CD4-positive, alpha-beta T cell (primary cell): ENCODE measurements around the gene LRCH2. TPM values are rescaled to one million over a fixed set of nuclear protein-coding genes. Genes with fewer than 3 reads are reported as not detected.

Experiments used
- ATAC-seq: fragments of 200-7000 bp; cut with Tn5 transposase; one replicate; pipeline ENCODE4 v1.10.0; 2022; ENCODE audit warnings: mild to moderate bottlenecking; ENCODE audit not compliant: poor library complexity
- CTCF ChIA-PET: fragments of 350-600 bp; sonication (Branson Sonifier 250); formaldehyde crosslinking; loops from one replicate; lab custom pipeline; 2021; ENCODE audit warnings: antibody characterized with exemption, inconsistent platforms; lab: Charles Lee
- POLR2A ChIA-PET: fragments of 350-600 bp; sonication (Branson Sonifier 250); formaldehyde crosslinking; loops from one replicate; lab custom pipeline; 2021; ENCODE audit warnings: antibody characterized with exemption, inconsistent platforms; lab: Charles Lee
- DNase-seq, 14 experiments: peaks; one replicate each; pipeline ENCODE4 v3.0.0-alpha.2; 2013 to 2020; ENCODE audit warnings: mixed read lengths in 2 of 14
- H3K27ac ChIP-seq, 2 donors: one replicate each; pipeline versions ENCODE4 v1.5.1 to v1.7.0; 2013; ENCODE audit warnings: low read length in 2 of 2, low read depth in 1 of 2, mild to moderate bottlenecking in 1 of 2
- H3K27me3 ChIP-seq, 2 experiments: 1 replicate in 1 of 2; 2 replicates in 1 of 2; pipeline versions ENCODE4 v1.6.1 to v1.7.0; 2013; ENCODE audit warnings: low read length in 2 of 2, control low read depth in 1 of 2, mild to moderate bottlenecking in 1 of 2, moderate library complexity in 1 of 2; ENCODE audit not compliant: insufficient read depth in 2 of 2, control insufficient read depth in 1 of 2
- H3K36me3 ChIP-seq: one replicate; pipeline ENCODE4 v1.6.1; 2013; ENCODE audit warnings: low read length, control low read depth; ENCODE audit not compliant: insufficient read depth
- H3K4me1 ChIP-seq: one replicate; pipeline ENCODE4 v1.6.1; 2013; ENCODE audit warnings: low read length, control low read depth; ENCODE audit not compliant: insufficient read depth
- H3K4me3 ChIP-seq: one replicate; pipeline ENCODE4 v1.5.1; 2013; ENCODE audit warnings: mild to moderate bottlenecking, low read length, moderate library complexity
- H3K9me3 ChIP-seq, 2 experiments: 1 replicate in 1 of 2; 2 replicates in 1 of 2; pipeline versions ENCODE4 v1.6.1 to v1.7.0; 2013; ENCODE audit warnings: low read length in 2 of 2, mild to moderate bottlenecking in 2 of 2, control low read depth in 1 of 2, moderate library complexity in 1 of 2; ENCODE audit not compliant: control insufficient read depth in 1 of 2, insufficient read depth in 1 of 2
- H3K27ac Mint-ChIP-seq: one replicate; pipeline ENCODE4 v1.8.0; 2020; ENCODE audit warnings: mixed read lengths
- H3K27me3 Mint-ChIP-seq: one replicate; pipeline ENCODE4 v1.8.0; 2021; ENCODE audit warnings: mixed read lengths
- H3K36me3 Mint-ChIP-seq: one replicate; pipeline ENCODE4 v1.8.0; 2021; ENCODE audit warnings: low read depth, mixed read lengths
- H3K4me1 Mint-ChIP-seq: one replicate; pipeline ENCODE4 v1.8.0; 2021; ENCODE audit warnings: low read depth, mixed read lengths
- H3K4me3 Mint-ChIP-seq: one replicate; pipeline ENCODE4 v1.8.0; 2020; ENCODE audit warnings: mild to moderate bottlenecking, mixed read lengths
- H3K9me3 Mint-ChIP-seq: one replicate; pipeline ENCODE4 v1.8.0; 2020; ENCODE audit warnings: mixed read lengths
- CTCF ChIP-seq: fragments of 200-600 bp; IDR thresholded peaks from one replicate; pipeline ENCODE4 v1.8.0; 2022; ENCODE audit warnings: antibody characterized with exemption, mild to moderate bottlenecking
- intact Hi-C, 2 experiments: fragments of 100-400 bp; cut with DNase I in 1 of 2; cut with micrococcal nuclease in 1 of 2; formaldehyde crosslinking; loops; one replicate each; pipeline versions ENCODE4 v1.15.1 to v1.9.0; 2023 to 2025; cut with DNase I, micrococcal nuclease
- total RNA-seq, 174 experiments: library from RNA in 2 of 174; stranded (reverse) in 2 of 174; gene quantifications; one replicate each; pipeline ENCODE4 v1.2.3 and lab custom pipeline; 2021 to 2026

Gene LRCH2
- total RNA-seq, 2 experiments from 2014 or later, result not detected

GRCh38 chrX:115236560-115236959 lies 2.7 kb upstream of the LRCH2 start:
- no peak for DNase-seq
- peaks cover 6% of the 10 kb centered on the region for H3K4me1 Mint-ChIP-seq
- ChIA-PET CTCF (no interaction called here), POLR2A (no interaction called here)
- no peaks in the 10 kb centered on the region for H3K9me3 Mint-ChIP-seq
- no peaks in the 10 kb centered on the region for H3K36me3 Mint-ChIP-seq
- no peak overlapping the region for H3K27ac Mint-ChIP-seq
- no peak overlapping the region for H3K4me3 ChIP-seq
- no peaks in the 10 kb centered on the region for H3K36me3 ChIP-seq
- no peak for TF ChIP-seq CTCF
- peaks cover 0 to 3% of the 10 kb centered on the region in 2 experiments for H3K27me3 ChIP-seq
- peaks cover 36% of the 10 kb centered on the region for H3K27me3 Mint-ChIP-seq
- intact Hi-C loops, result no loop called here
- H3K4me3 Mint-ChIP-seq, result no peak overlapping the region
- no peak overlapping the region for H3K27ac ChIP-seq
- no peak for ATAC-seq
- H3K9me3 ChIP-seq, result peaks cover 0 to 4% of the 10 kb centered on the region in 2 experiments
- H3K4me1 ChIP-seq, result no peaks in the 10 kb centered on the region

GRCh38 chrX:115234461-115234860 lies 565 bp upstream of the LRCH2 start:
- Histone ChIP-seq H3K27ac (no peak overlapping the region), H3K9me3 (peaks cover 0 to 4% of the 10 kb centered on the region in 2 experiments), H3K27me3 (peaks cover 0 to 3% of the 10 kb centered on the region in 2 experiments), H3K36me3 (no peaks in the 10 kb centered on the region), H3K4me1 (no peaks in the 10 kb centered on the region), H3K4me3 (no peak overlapping the region)
- H3K36me3 Mint-ChIP-seq, result no peaks in the 10 kb centered on the region
- DNase-seq (no peak), ATAC-seq (no peak)
- peaks cover 6% of the 10 kb centered on the region for H3K4me1 Mint-ChIP-seq
- H3K27me3 Mint-ChIP-seq, result peaks cover 47% of the 10 kb centered on the region
- H3K9me3 Mint-ChIP-seq, result no peaks in the 10 kb centered on the region
- ChIA-PET POLR2A (no interaction called here), CTCF (no interaction called here)
- no peak overlapping the region for H3K4me3 Mint-ChIP-seq
- TF ChIP-seq CTCF, result no peak
- H3K27ac Mint-ChIP-seq, result no peak overlapping the region
- intact Hi-C loops, result no loop called here

- DNase-seq, result no peak
- no peaks in the 10 kb centered on the region for H3K4me1 ChIP-seq
- Mint-ChIP-seq H3K27ac (no peak overlapping the region), H3K4me3 (no peak overlapping the region), H3K4me1 (peaks cover 6% of the 10 kb centered on the region), H3K36me3 (no peaks in the 10 kb centered on the region), H3K27me3 (peaks cover 47% of the 10 kb centered on the region), H3K9me3 (no peaks in the 10 kb centered on the region)
- CTCF ChIA-PET, result no interaction called here
- no peaks in the 10 kb centered on the region for H3K36me3 ChIP-seq
- no peak for TF ChIP-seq CTCF
- intact Hi-C loops, result no loop called here
- H3K27ac ChIP-seq, result no peak overlapping the region
- H3K4me3 ChIP-seq, result no peak overlapping the region
- POLR2A ChIA-PET, result no interaction called here
- peaks cover 0 to 3% of the 10 kb centered on the region in 2 experiments for H3K27me3 ChIP-seq
- no peak for ATAC-seq
- peaks cover 0 to 4% of the 10 kb centered on the region in 2 experiments for H3K9me3 ChIP-seq
Observed at GRCh38 chrX:115232933-115233496, 881 bp downstream of the LRCH2 start.
